ENCODE results near the gene MSANTD3. TPM values are rescaled to one million over a fixed set of nuclear protein-coding genes. Genes with fewer than 3 reads are reported as not detected.

The MSANTD3 gene
- total and polyA plus RNA-seq, 2 of the 4 experiments (the other 2 are of a cell fraction), result 45.5 to 55.9 TPM

GRCh38 chr9:100488177-100488576 lies 61.2 kb downstream of the MSANTD3 start:
- H2AK9ac ChIP-seq (replicated peaks; ENCODE audit: low read depth, low read length, poor library complexity), result no peak overlapping the region
- no CpG with 5 or more reads among the region's 1 CpG for WGBS, 2 experiments (ENCODE audit: extremely low coverage in 2 of 2, insufficient read length in 1 of 2)
- no peaks in the 10 kb centered on the region for H3K36me3 ChIP-seq (ENCODE audit: control insufficient read depth, insufficient read depth, low read length)
- dilution Hi-C loops (cut with HindIII; ENCODE audit: low sequenced_read_pairs, unreplicated experiment), result no loop called here
- TF ChIP-seq SMC3 (IDR thresholded peaks at IDR 0.05; ENCODE audit: low read depth, low read length) (no peak), MAFK (IDR thresholded peaks at IDR 0.05; ENCODE audit: low read depth, low read length) (peak; percentile 61), CTCF (conservative IDR thresholded peaks at IDR 0.05; ENCODE audit: low read depth, low read length) (no peak), MAZ (IDR thresholded peaks at IDR 0.05; ENCODE audit: borderline replicate concordance, low read depth, low read length) (no peak), RAD21 (IDR thresholded peaks at IDR 0.05; ENCODE audit: low read length) (no peak)
- H2BK120ac ChIP-seq (ENCODE audit: low read depth, low read length), result no peak overlapping the region
- no peak overlapping the region for H4K91ac ChIP-seq (ENCODE audit: insufficient read depth, low read depth, low read length)
- no peaks in the 10 kb centered on the region for H4K20me1 ChIP-seq (ENCODE audit: insufficient read depth, low read length)
- H3K18ac ChIP-seq (ENCODE audit: low read depth, low read length), result no peak overlapping the region
- H3K23ac ChIP-seq (ENCODE audit: low read depth, low read length), result no peak overlapping the region
- no peak overlapping the region for H3K4ac ChIP-seq (ENCODE audit: low read depth, low read length)
- no peak overlapping the region for H2AK5ac ChIP-seq (ENCODE audit: low read depth, low read length)
- POLR2A ChIA-PET (ENCODE audit: unreplicated experiment), result no interaction called here
- no peak overlapping the region for H2AFZ ChIP-seq (replicated peaks; ENCODE audit: low read length, poor library complexity)
- no TSS peak for BruUV-seq (replicated peaks)
- no peak overlapping the region for H4K8ac ChIP-seq (ENCODE audit: low read depth in 2 of 2, low read length in 2 of 2)
- no peaks in the 10 kb centered on the region for H3K9me1 ChIP-seq (ENCODE audit: insufficient read depth, low read length)
- no peak overlapping the region for H3K9ac ChIP-seq (ENCODE audit: low read depth, low read length)
- no peaks in the 10 kb centered on the region for H3K27me3 ChIP-seq (ENCODE audit: control insufficient read depth, insufficient read depth, low read length)
- in situ Hi-C loops (cut with MboI; ENCODE audit: low sequenced_read_pairs), result no loop called here
- no peak overlapping the region for H3K4me3 ChIP-seq (ENCODE audit: insufficient read depth, low read depth, low read length)
- H4K5ac ChIP-seq (ENCODE audit: low read depth, low read length), result no peak overlapping the region
- peaks cover 2% of the 10 kb centered on the region; the same call in 1 of the 2 replicates for H3K4me1 ChIP-seq (ENCODE audit: control insufficient read depth, insufficient read depth, low read length)
- ATAC-seq (ENCODE audit: low read depth) (no peak), DNase-seq (no peak)
- no peaks in the 10 kb centered on the region for H3K9me3 ChIP-seq (ENCODE audit: control insufficient read depth, insufficient read depth, low read length)
- no peak overlapping the region for H3K14ac ChIP-seq (replicated peaks; ENCODE audit: low read depth, low read length)
- no peak overlapping the region for H2BK20ac ChIP-seq (ENCODE audit: low read depth, low read length)
- no peak overlapping the region for H2BK5ac ChIP-seq (ENCODE audit: low read depth, low read length, poor library complexity, severe bottlenecking)
- H3K27ac ChIP-seq (ENCODE audit: insufficient read depth, low read length), result no peak overlapping the region
- H3K79me1 ChIP-seq (ENCODE audit: low read depth in 1 of 2, low read length in 2 of 2), result peaks cover 10 to 19% of the 10 kb centered on the region in 2 experiments; a peak in 3 of 4 replicates
- H3K56ac ChIP-seq (ENCODE audit: extremely low read depth, insufficient read depth, low read length), result no peak overlapping the region
- H2BK15ac ChIP-seq (ENCODE audit: low read depth, low read length), result no peak overlapping the region
- no peak overlapping the region for H3K4me2 ChIP-seq (ENCODE audit: low read depth, low read length)
- intact Hi-C loops (cut with micrococcal nuclease), result no loop called here
- CTCF ChIA-PET, result no interaction called here
